SK-N-SH (cell line): ENCODE data around the gene PET100. TPM values are rescaled to one million over a fixed set of nuclear protein-coding genes. Genes with fewer than 3 reads are reported as not detected.

Experiments
- CTCF ChIA-PET: fragments of 300-600, 350-600 bp; formaldehyde crosslinking; extraction: SDS; loops from one replicate; lab custom pipeline; 2021; lab: Yijun Ruan, JAX
- POLR2A ChIA-PET: fragments of 350-600 bp; sonication (Branson Sonifier 250); formaldehyde crosslinking; extraction: SDS; loops from one replicate; lab custom pipeline; 2020; ENCODE audit warnings: antibody characterized with exemption, inconsistent platforms; lab: Yijun Ruan, JAX
- DNase-seq: peaks from one replicate; pipeline ENCODE4 v3.0.0; 2012
- H2AFZ ChIP-seq: fragments of 200-600 bp; sonication (generic); 2 replicates; pipeline ENCODE4 v1.8.1; 2016; ENCODE audit warnings: antibody characterized with exemption, mild to moderate bottlenecking, low read depth
- H3F3A ChIP-seq: fragments of 200-600 bp; sonication (generic); replicated peaks from 2 replicates; pipeline ENCODE3; 2016; ENCODE audit warnings: antibody characterized with exemption, mild to moderate bottlenecking; ENCODE audit not compliant: insufficient read depth
- H3K27ac ChIP-seq, 2 experiments: fragments of 200-500 bp in 1 of 2; fragments of 200-600 bp in 1 of 2; sonication (Bioruptor generic) in 1 of 2; sonication (generic), shearing (Covaris generic) in 1 of 2; 2 replicates each; pipeline versions ENCODE4 v1.5.1 to v1.6.1; 2014 to 2016; ENCODE audit warnings: low read depth in 2 of 2, inconsistent platforms in 1 of 2, low read length in 1 of 2, mild to moderate bottlenecking in 1 of 2, mixed read lengths in 1 of 2
- H3K27me3 ChIP-seq: fragments of 200-600 bp; sonication (generic), shearing (Covaris generic); 2 replicates; pipeline ENCODE4 v1.6.1; 2016; ENCODE audit warnings: mixed run types; ENCODE audit not compliant: insufficient read depth
- H3K36me3 ChIP-seq, 2 experiments: fragments of 200-500 bp in 1 of 2; fragments of 200-600 bp in 1 of 2; sonication (Bioruptor generic) in 1 of 2; sonication (generic) in 1 of 2; replicated peaks in 1 of 2; 2 replicates each; pipeline versions ENCODE3 to v1.5.1; 2014 to 2016; ENCODE audit warnings: low read length in 1 of 2, mild to moderate bottlenecking in 1 of 2; ENCODE audit not compliant: insufficient read depth in 2 of 2, control insufficient read depth in 1 of 2
- H3K4me1 ChIP-seq, 2 experiments: fragments of 200-500 bp in 1 of 2; fragments of 200-600 bp in 1 of 2; sonication (Bioruptor generic) in 1 of 2; sonication (generic), shearing (Covaris generic) in 1 of 2; 2 replicates each; pipeline versions ENCODE4 v1.5.1 to v1.6.1; 2014 to 2016; ENCODE audit warnings: low read depth in 1 of 2, low read length in 1 of 2, mixed run types in 1 of 2; ENCODE audit not compliant: insufficient read depth in 2 of 2, control insufficient read depth in 1 of 2
- H3K4me2 ChIP-seq: fragments of 200-600 bp; sonication (generic), shearing (Covaris generic); 2 replicates; pipeline ENCODE4 v1.6.1; 2017; ENCODE audit warnings: mixed run types
- H3K4me3 ChIP-seq, 2 experiments: fragments of 200-500 bp in 1 of 2; fragments of 200-600 bp in 1 of 2; sonication (Bioruptor generic) in 1 of 2; sonication (generic), shearing (Covaris generic) in 1 of 2; 2 replicates each; pipeline versions ENCODE4 v1.5.1 to v1.8.1; 2014 to 2016; ENCODE audit warnings: low read depth in 2 of 2, inconsistent platforms in 1 of 2, low read length in 1 of 2, mild to moderate bottlenecking in 1 of 2, mixed read lengths in 1 of 2, moderate library complexity in 1 of 2
- H3K79me2 ChIP-seq: fragments of 200-600 bp; sonication (generic); 2 replicates; pipeline ENCODE4 v1.8.1; 2017; ENCODE audit warnings: mild to moderate bottlenecking; ENCODE audit not compliant: insufficient read depth
- H3K9ac ChIP-seq: fragments of 200-600 bp; sonication (generic); 2 replicates; pipeline ENCODE4 v1.6.1; 2017; ENCODE audit warnings: mixed run types
- H3K9me2 ChIP-seq: fragments of 200-600 bp; sonication (generic); 2 replicates; pipeline ENCODE4 v1.6.1; 2017; ENCODE audit warnings: mixed run types
- H3K9me3 ChIP-seq: fragments of 200-600 bp; sonication (generic); 2 replicates; pipeline ENCODE4 v1.6.1; 2017; ENCODE audit warnings: mixed run types, mild to moderate bottlenecking, moderate library complexity
- H4K20me1 ChIP-seq: fragments of 200-600 bp; sonication (generic); 2 replicates; pipeline ENCODE4 v1.6.1; 2017; ENCODE audit warnings: mild to moderate bottlenecking, mixed run types; ENCODE audit not compliant: insufficient read depth
- CHD2 ChIP-seq: fragments of 150-350 bp; IDR thresholded peaks from 2 replicates; pipeline ENCODE4 v1.6.1; 2018; ENCODE audit warnings: low read length; ENCODE audit not compliant: partially characterized antibody
- CTCF ChIP-seq: fragments of 200-600 bp; sonication (generic); IDR thresholded peaks from 2 replicates; pipeline ENCODE4 v1.6.1; 2017; ENCODE audit warnings: antibody characterized with exemption, mild to moderate bottlenecking, moderate library complexity
- ELF1 ChIP-seq: IDR thresholded peaks from 2 replicates; pipeline ENCODE4 v1.4.0; 2012
- EP300 ChIP-seq, 2 experiments: IDR thresholded peaks; 2 replicates each; pipeline versions ENCODE4 v1.4.0 to v1.6.1; 2012; ENCODE audit warnings: borderline replicate concordance in 1 of 2, low read depth in 1 of 2, low read length in 1 of 2
- FOSL2 ChIP-seq: IDR thresholded peaks from 2 replicates; pipeline ENCODE4 v1.4.0; 2012; ENCODE audit warnings: low read depth, mild to moderate bottlenecking, moderate library complexity, borderline replicate concordance
- FOXJ3 ChIP-seq: sonication (generic); formaldehyde crosslinking; IDR thresholded peaks from 2 replicates; pipeline ENCODE4 v1.5.1; 2020; ENCODE audit warnings: mild to moderate bottlenecking, missing genetic modification reagents
- FOXM1 ChIP-seq: IDR thresholded peaks from 2 replicates; pipeline ENCODE4 v1.4.0; 2012; ENCODE audit warnings: low read depth, mild to moderate bottlenecking
- GABPA ChIP-seq: IDR thresholded peaks from 2 replicates; pipeline ENCODE4 v1.4.0; 2012; ENCODE audit warnings: low read depth, mild to moderate bottlenecking
- MEF2A ChIP-seq: IDR thresholded peaks from 2 replicates; pipeline ENCODE4 v1.4.0; 2012; ENCODE audit warnings: low read depth, borderline replicate concordance
- NRF1 ChIP-seq: IDR thresholded peaks from 2 replicates; pipeline ENCODE4 v1.6.1; 2012; ENCODE audit warnings: low read depth, mild to moderate bottlenecking, low read length
- POLR2AphosphoS5 ChIP-seq: IDR thresholded peaks from 2 replicates; pipeline ENCODE4 v1.6.1; 2012; ENCODE audit warnings: low read depth, low read length
- RAD21 ChIP-seq: IDR thresholded peaks from 2 replicates; pipeline ENCODE4 v1.6.1; 2012; ENCODE audit warnings: mild to moderate bottlenecking, low read length
- RCOR1 ChIP-seq: fragments of 150-350 bp; IDR thresholded peaks from 2 replicates; pipeline ENCODE4 v1.6.1; 2017; ENCODE audit warnings: antibody characterized with exemption, low read length
- REST ChIP-seq: IDR thresholded peaks from 2 replicates; pipeline ENCODE4 v1.6.1; 2012; ENCODE audit warnings: mild to moderate bottlenecking, low read depth, low read length, moderate library complexity
- RFX5 ChIP-seq: IDR thresholded peaks from 2 replicates; pipeline ENCODE4 v1.6.1; 2012; ENCODE audit warnings: mild to moderate bottlenecking, improper control_type of control experiment, low read length
- SIN3A ChIP-seq: IDR thresholded peaks from 2 replicates; pipeline ENCODE4 v1.6.1; 2012; ENCODE audit warnings: low read depth, mild to moderate bottlenecking, low read length, moderate library complexity, borderline replicate concordance
- SMC3 ChIP-seq: IDR thresholded peaks from 2 replicates; pipeline ENCODE4 v1.6.1; 2012; ENCODE audit warnings: low read depth, low read length, improper control_type of control experiment
- TAF1 ChIP-seq: IDR thresholded peaks from 2 replicates; pipeline ENCODE4 v1.6.1; 2012; ENCODE audit warnings: low read depth, mild to moderate bottlenecking, low read length, moderate library complexity, borderline replicate concordance
- TCF12 ChIP-seq: IDR thresholded peaks from 2 replicates; pipeline ENCODE4 v1.4.0; 2012
- YY1 ChIP-seq: IDR thresholded peaks from 2 replicates; pipeline ENCODE4 v1.4.0; 2012; ENCODE audit warnings: low read depth, mild to moderate bottlenecking
- WGBS: methylation state at CpG from one replicate; pipeline ENCODE4 v1.1.6; 2017; ENCODE audit warnings: low lambda C conversion rate; 5-methylcytosine and 5-hydroxymethylcytosine counted together
- polyA plus RNA-seq, 3 experiments: library from polyadenylated mRNA; depleted of rRNA; stranded (reverse); fragments of >200 nt; gene quantifications; 2 replicates each; pipeline ENCODE4 v1.2.3, GENCODE V29; 2012
- TF ChIP-seq, protein P1 (sequence below): IDR thresholded peaks from 2 replicates; pipeline ENCODE4 v1.4.0; 2012; ENCODE audit warnings: low read depth
- TF ChIP-seq, protein P2 (sequence below): fragments of 150-350 bp; IDR thresholded peaks from 2 replicates; pipeline ENCODE4 v1.6.1; 2017; ENCODE audit warnings: antibody characterized with exemption, low read length, low read depth, borderline replicate concordance

Gene PET100
- polyA plus RNA-seq, 1 of the 3 experiments (the other 2 are of a cell fraction): 48.1 TPM

- H3K27ac ChIP-seq: no peak overlapping the region
- no peaks in the 10 kb centered on the region for H3K9me3 ChIP-seq
- H3K4me1 ChIP-seq: peaks cover 0 to 3% of the 10 kb centered on the region in 2 experiments; a peak in 1 of 4 replicates
- no peaks in the 10 kb centered on the region for H3K79me2 ChIP-seq
- H2AFZ ChIP-seq: no peak overlapping the region
- ChIA-PET POLR2A (no interaction called here), CTCF (interaction anchor here (1.2 to 5.7 kb wide), 4 partner anchors 30 to 150 kb away, joined by 3 to 43 read pairs (median 18); partner anchors contain the start of gene TRAPPC5)
- H3K4me3 ChIP-seq: no peak overlapping the region
- 6% methylated on average over 2 of the region's 2 CpGs for WGBS
- DNase-seq: peak; percentile 19
- H3K27me3 ChIP-seq: peaks cover 49% of the 10 kb centered on the region
- H3K4me2 ChIP-seq: no peak overlapping the region
- H3F3A ChIP-seq: no peaks in the 10 kb centered on the region
- no peaks in the 10 kb centered on the region for H3K9me2 ChIP-seq
- H3K36me3 ChIP-seq: no peaks in the 10 kb centered on the region
- H3K9ac ChIP-seq: no peak overlapping the region
- H4K20me1 ChIP-seq: no peaks in the 10 kb centered on the region
- TF ChIP-seq TCF12 (no peak), CTCF (no peak), GABPA (no peak), SMC3 (no peak), TAF1 (no peak), ELF1 (no peak), RAD21 (no peak), CHD2 (no peak), POLR2AphosphoS5 (no peak), RCOR1 (no peak)
Measured at GRCh38 chr19:7650148-7650547, 20.6 kb downstream of the PET100 start.

DNA sequence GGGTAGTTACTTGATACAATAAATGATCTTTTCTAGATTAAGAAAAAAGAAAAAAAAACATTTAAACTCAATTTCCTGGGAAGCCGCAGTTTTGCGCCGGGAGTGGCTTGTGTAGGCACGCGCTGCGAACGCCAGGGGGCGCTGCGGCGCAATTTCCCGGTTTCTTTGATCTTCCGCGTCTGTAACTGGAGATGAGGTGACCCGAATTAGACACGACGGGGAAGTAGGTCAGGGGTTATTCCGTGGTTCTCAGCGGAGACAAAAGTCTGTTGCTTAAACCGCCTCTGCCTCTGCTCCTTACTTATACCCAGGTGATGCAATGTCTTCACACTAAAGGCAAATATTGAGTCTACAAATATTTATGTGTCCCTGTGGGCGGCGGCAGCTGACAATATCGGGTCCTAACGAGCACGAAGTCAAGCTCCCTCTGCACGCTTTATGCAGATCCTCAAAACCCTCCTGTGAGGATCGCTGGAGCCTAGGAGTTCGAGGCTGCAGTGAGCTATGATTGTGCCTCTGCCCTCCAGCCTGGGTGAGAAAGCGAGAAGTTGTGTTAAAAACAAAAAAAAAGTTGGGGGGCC lies 22.6 kb downstream of the PET100 start:
- 9% methylated on average over 20 of the region's 28 CpGs for WGBS
- H3K9me2 ChIP-seq: no peaks in the 10 kb centered on the region
- peak overlapping the region; percentile 23 to 61; a peak in 3 of 4 replicates for H3K4me3 ChIP-seq
- ChIA-PET POLR2A (no interaction called here), CTCF (interaction anchor here (0.6 to 5.7 kb wide), 23 partner anchors 9 to 296 kb away, joined by 3 to 43 read pairs (median 5); partner anchors contain the start of genes PCP2, PET100, STXBP2 and TRAPPC5)
- peaks cover 34% of the 10 kb centered on the region for H3K27me3 ChIP-seq
- no peak overlapping the region for H3K9ac ChIP-seq
- H4K20me1 ChIP-seq: no peaks in the 10 kb centered on the region
- H3K27ac ChIP-seq: no peak overlapping the region
- H3K9me3 ChIP-seq: no peaks in the 10 kb centered on the region
- H3K4me1 ChIP-seq: peaks cover 0 to 3% of the 10 kb centered on the region in 2 experiments; a peak in 1 of 4 replicates
- peak overlapping the region; percentile 76; the same call in 1 of the 2 replicates for H2AFZ ChIP-seq
- H3K36me3 ChIP-seq: no peaks in the 10 kb centered on the region
- no peaks in the 10 kb centered on the region for H3F3A ChIP-seq
- H3K79me2 ChIP-seq: no peaks in the 10 kb centered on the region
- peak; percentile 89 for DNase-seq
- H3K4me2 ChIP-seq: peak overlapping the region; percentile 76
- TF ChIP-seq FOSL2: no peak
- no peak for TF ChIP-seq POLR2AphosphoS5
- TF ChIP-seq FOXM1: no peak
- peak; percentile 62 for TF ChIP-seq RAD21
- no peak for TF ChIP-seq CHD2
- TF ChIP-seq, protein P1, sequence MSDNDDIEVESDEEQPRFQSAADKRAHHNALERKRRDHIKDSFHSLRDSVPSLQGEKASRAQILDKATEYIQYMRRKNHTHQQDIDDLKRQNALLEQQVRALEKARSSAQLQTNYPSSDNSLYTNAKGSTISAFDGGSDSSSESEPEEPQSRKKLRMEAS: 0 out of 2 replicates have a peak, but pooled peaks have one; percentile 20
- no peak for TF ChIP-seq EP300 (IDR thresholded peaks at IDR 0.05; ENCODE audit: borderline replicate concordance in 1 of 2, low read depth in 1 of 2, low read length in 1 of 2)
- TF ChIP-seq NRF1: no peak
- no peak for TF ChIP-seq REST
- TF ChIP-seq SMC3: peak; percentile 69
- TF ChIP-seq, protein P2, sequence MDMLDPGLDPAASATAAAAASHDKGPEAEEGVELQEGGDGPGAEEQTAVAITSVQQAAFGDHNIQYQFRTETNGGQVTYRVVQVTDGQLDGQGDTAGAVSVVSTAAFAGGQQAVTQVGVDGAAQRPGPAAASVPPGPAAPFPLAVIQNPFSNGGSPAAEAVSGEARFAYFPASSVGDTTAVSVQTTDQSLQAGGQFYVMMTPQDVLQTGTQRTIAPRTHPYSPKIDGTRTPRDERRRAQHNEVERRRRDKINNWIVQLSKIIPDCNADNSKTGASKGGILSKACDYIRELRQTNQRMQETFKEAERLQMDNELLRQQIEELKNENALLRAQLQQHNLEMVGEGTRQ: no peak
- no peak for TF ChIP-seq TAF1
- no peak for TF ChIP-seq YY1
- TF ChIP-seq SIN3A: no peak
- no peak for TF ChIP-seq MEF2A
- no peak for TF ChIP-seq RFX5
- TF ChIP-seq FOXJ3 (CRISPR knock-in tag): no peak
